WTC11 (cell line): ENCODE measurements around the gene NEU2. TPM values are rescaled to one million over a fixed set of nuclear protein-coding genes. Genes with fewer than 3 reads are reported as not detected.

Experiments used
- ATAC-seq: fragments of 200-7000 bp; cut with Tn5 transposase; 2 replicates; pipeline ENCODE4 v1.10.0; 2021; ENCODE audit warnings: mild to moderate bottlenecking, moderate library complexity
- CTCF ChIA-PET: fragments of 300-600 bp; sonication (Branson Sonifier 250); formaldehyde crosslinking; loops from one replicate; lab custom pipeline; 2021; ENCODE audit warnings: antibody characterized with exemption; lab: Charles Lee
- POLR2A ChIA-PET: fragments of 350-600 bp; sonication (Branson Sonifier 250); formaldehyde crosslinking; loops from one replicate; lab custom pipeline; 2021; ENCODE audit warnings: antibody characterized with exemption; lab: Charles Lee
- DNase-seq: peaks from one replicate; pipeline ENCODE4 v3.0.0; 2021; ENCODE audit warnings: low spot score
- H3K27ac Mint-ChIP-seq: 2 replicates; pipeline ENCODE4 v1.8.0; 2021; ENCODE audit warnings: mixed read lengths
- H3K27me3 Mint-ChIP-seq: 2 replicates; pipeline ENCODE4 v1.8.0; 2021; ENCODE audit warnings: low read depth, mild to moderate bottlenecking, moderate library complexity, mixed read lengths
- H3K36me3 Mint-ChIP-seq: 2 replicates; pipeline ENCODE4 v1.8.0; 2021; ENCODE audit warnings: mixed read lengths
- H3K4me1 Mint-ChIP-seq: 2 replicates; pipeline ENCODE4 v1.8.0; 2022; ENCODE audit warnings: mixed read lengths
- H3K4me3 Mint-ChIP-seq: 2 replicates; pipeline ENCODE4 v1.8.0; 2021; ENCODE audit warnings: mild to moderate bottlenecking, moderate library complexity, mixed read lengths
- H3K9me3 Mint-ChIP-seq: 2 replicates; pipeline ENCODE4 v1.8.0; 2021; ENCODE audit warnings: mixed read lengths
- AFF4 ChIP-seq: sonication (generic); formaldehyde crosslinking; IDR thresholded peaks from 2 replicates; pipeline ENCODE4 v1.8.1; 2023; ENCODE audit warnings: mild to moderate bottlenecking, missing genetic modification reagents, borderline replicate concordance
- ATF1 ChIP-seq: sonication (generic); formaldehyde crosslinking; IDR thresholded peaks from 2 replicates; pipeline ENCODE4 v1.8.1; 2023; ENCODE audit warnings: mild to moderate bottlenecking, moderate library complexity, missing genetic modification reagents
- CBFB ChIP-seq: sonication (generic); formaldehyde crosslinking; IDR thresholded peaks from 2 replicates; pipeline ENCODE4 v1.8.1; 2022; ENCODE audit warnings: mild to moderate bottlenecking, low read depth, missing genetic modification reagents
- CREB1 ChIP-seq: sonication (generic); formaldehyde crosslinking; IDR thresholded peaks from 2 replicates; pipeline ENCODE4 v1.8.0; 2023; ENCODE audit warnings: mild to moderate bottlenecking, missing genetic modification reagents
- ELF4 ChIP-seq: sonication (generic); formaldehyde crosslinking; IDR thresholded peaks from 2 replicates; pipeline ENCODE4 v1.8.1; 2022; ENCODE audit warnings: low read depth, mild to moderate bottlenecking, moderate library complexity, missing genetic modification reagents
- ESRRA ChIP-seq: sonication (generic); formaldehyde crosslinking; IDR thresholded peaks from 2 replicates; pipeline ENCODE4 v1.8.1; 2022; ENCODE audit warnings: mild to moderate bottlenecking, missing genetic modification reagents, borderline replicate concordance
- FOXP1 ChIP-seq: sonication (generic); formaldehyde crosslinking; IDR thresholded peaks from 2 replicates; pipeline ENCODE4 v1.8.0; 2022; ENCODE audit warnings: missing genetic modification reagents, mild to moderate bottlenecking, moderate library complexity, borderline replicate concordance
- FOXP4 ChIP-seq: sonication (generic); formaldehyde crosslinking; IDR thresholded peaks from 2 replicates; pipeline ENCODE4 v1.8.0; 2022; ENCODE audit warnings: mild to moderate bottlenecking, missing genetic modification reagents
- GABPB1 ChIP-seq: sonication (generic); formaldehyde crosslinking; IDR thresholded peaks from 2 replicates; pipeline ENCODE4 v1.8.1; 2023; ENCODE audit warnings: mild to moderate bottlenecking, missing genetic modification reagents
- HMGA2 ChIP-seq: fragments of 250-450 bp; sonication (Bioruptor Pico); IDR thresholded peaks from 2 replicates; pipeline ENCODE4 v1.4.0; 2021; ENCODE audit warnings: mild to moderate bottlenecking, moderate library complexity
- MXD4 ChIP-seq: fragments of 250-450 bp; sonication (Bioruptor Pico); IDR thresholded peaks from 2 replicates; pipeline ENCODE4 v1.8.0; 2021; ENCODE audit warnings: mild to moderate bottlenecking, moderate library complexity, borderline replicate concordance
- SOX15 ChIP-seq: fragments of 250-450 bp; sonication (Bioruptor Pico); IDR thresholded peaks from 2 replicates; pipeline ENCODE4 v1.9.0; 2021; ENCODE audit warnings: mild to moderate bottlenecking
- TEAD1 ChIP-seq: sonication (generic); formaldehyde crosslinking; IDR thresholded peaks from 2 replicates; pipeline ENCODE4 v1.8.0; 2022; ENCODE audit warnings: mild to moderate bottlenecking, missing genetic modification reagents
- TEAD4 ChIP-seq: sonication (generic); formaldehyde crosslinking; IDR thresholded peaks from 2 replicates; pipeline ENCODE4 v1.8.0; 2022; ENCODE audit warnings: mild to moderate bottlenecking, missing genetic modification reagents
- USF2 ChIP-seq: sonication (generic); formaldehyde crosslinking; IDR thresholded peaks from 2 replicates; pipeline ENCODE4 v1.8.1; 2023; ENCODE audit warnings: mild to moderate bottlenecking, missing genetic modification reagents, moderate library complexity
- ZBTB21 ChIP-seq: sonication (generic); formaldehyde crosslinking; IDR thresholded peaks from 2 replicates; pipeline ENCODE4 v1.8.1; 2023; ENCODE audit warnings: mild to moderate bottlenecking, missing genetic modification reagents, borderline replicate concordance
- ZNF121 ChIP-seq: sonication (generic); formaldehyde crosslinking; IDR thresholded peaks from 2 replicates; pipeline ENCODE4 v1.8.0; 2023; ENCODE audit warnings: missing genetic modification reagents
- ZNF281 ChIP-seq: sonication (generic); formaldehyde crosslinking; IDR thresholded peaks from 2 replicates; pipeline ENCODE4 v1.8.0; 2023; ENCODE audit warnings: mild to moderate bottlenecking, missing genetic modification reagents
- ZNF532 ChIP-seq: fragments of 250-450 bp; sonication (Bioruptor Pico); IDR thresholded peaks from 2 replicates; pipeline ENCODE4 v1.9.0; 2021; ENCODE audit warnings: mild to moderate bottlenecking, borderline replicate concordance
- total RNA-seq: library from RNA; stranded (reverse); gene quantifications from 3 replicates; pipeline ENCODE4 v1.2.3, GENCODE V29; 2021

NEU2 gene
- total RNA-seq, 1 experiment from 2014 or later, result not detected

- TF ChIP-seq ZBTB21, result no peak
- peak; percentile 48; the same call in 1 of the 2 replicates for TF ChIP-seq GABPB1 (CRISPR knock-in tag)
- CTCF ChIA-PET, result interaction anchor here (0.8 to 3.6 kb wide), 11 partner anchors 11 to 193 kb away, joined by 3 to 19 read pairs (median 3); partner anchors contain the start of gene ATG16L1
- peak; percentile 40 for ATAC-seq
- Mint-ChIP-seq H3K36me3 (no peaks in the 10 kb centered on the region), H3K4me1 (peaks cover 16% of the 10 kb centered on the region), H3K27me3 (no peaks in the 10 kb centered on the region), H3K27ac (no peak overlapping the region), H3K9me3 (no peaks in the 10 kb centered on the region), H3K4me3 (no peak overlapping the region)
- POLR2A ChIA-PET, result no interaction called here
- no peak for DNase-seq
Observed at GRCh38 chr2:233061591-233062450, 29.3 kb downstream of the NEU2 start.

GRCh38 chr2:233062451-233062850 is 30.0 kb downstream of the NEU2 start:
- DNase-seq, result no peak
- TF ChIP-seq FOXP4 (CRISPR knock-in tag), result no peak
- TF ChIP-seq ATF1, result no peak
- no peak for TF ChIP-seq ESRRA
- no peak for TF ChIP-seq TEAD1
- no peak for TF ChIP-seq SOX15 (CRISPR knock-in tag)
- no peak for TF ChIP-seq FOXP1 (CRISPR knock-in tag)
- TF ChIP-seq MXD4 (CRISPR knock-in tag), result no peak
- TF ChIP-seq ZNF121 (CRISPR knock-in tag), result no peak
- no peak for TF ChIP-seq TEAD4 (CRISPR knock-in tag)
- no peak for TF ChIP-seq CREB1
- no peak for TF ChIP-seq ELF4 (CRISPR knock-in tag)
- Mint-ChIP-seq H3K9me3 (no peaks in the 10 kb centered on the region), H3K36me3 (no peaks in the 10 kb centered on the region), H3K4me1 (peaks cover 16% of the 10 kb centered on the region), H3K27me3 (no peaks in the 10 kb centered on the region), H3K27ac (no peak overlapping the region), H3K4me3 (no peak overlapping the region)
- POLR2A ChIA-PET, result no interaction called here
- ATAC-seq, result no peak
- CTCF ChIA-PET, result interaction anchor here (1.0 to 3.6 kb wide), 3 partner anchors 34 to 189 kb away, joined by 3 to 13 read pairs (median 3); partner anchors contain the start of gene ATG16L1

GRCh38 chr2:233062946-233063268 is 30.4 kb downstream of the NEU2 start:
- Mint-ChIP-seq H3K4me1 (peaks cover 16% of the 10 kb centered on the region), H3K4me3 (no peak overlapping the region), H3K36me3 (no peaks in the 10 kb centered on the region), H3K27me3 (no peaks in the 10 kb centered on the region), H3K9me3 (no peaks in the 10 kb centered on the region), H3K27ac (no peak overlapping the region)
- ATAC-seq, result peak; percentile 13
- CTCF ChIA-PET, result no interaction called here
- POLR2A ChIA-PET, result no interaction called here
- no peak for DNase-seq
- TF ChIP-seq USF2 (no peak), ZNF281 (CRISPR knock-in tag) (no peak), AFF4 (CRISPR knock-in tag) (no peak), CBFB (no peak), HMGA2 (CRISPR knock-in tag) (no peak), ZNF532 (CRISPR knock-in tag) (no peak)
